Central memory CD4-positive, alpha-beta T cell (primary cell): ENCODE results near the gene L2HGDH.
"Not testable (repeated sequence)": the region's sequence is repeated elsewhere in the genome, so short reads cannot be mapped to it uniquely, and the experiment has no call there.

Source experiments
- DNase-seq: peaks from one replicate; pipeline ENCODE4 v3.0.0; 2022
- total RNA-seq, 3 experiments: gene quantifications; one replicate each; lab custom pipeline; 2026; lab: John Stamatoyannopoulos, UW

L2HGDH gene
- 7.3 to 13.0 (median 7.5) reads per million in 3 experiments for total RNA-seq

DNA sequence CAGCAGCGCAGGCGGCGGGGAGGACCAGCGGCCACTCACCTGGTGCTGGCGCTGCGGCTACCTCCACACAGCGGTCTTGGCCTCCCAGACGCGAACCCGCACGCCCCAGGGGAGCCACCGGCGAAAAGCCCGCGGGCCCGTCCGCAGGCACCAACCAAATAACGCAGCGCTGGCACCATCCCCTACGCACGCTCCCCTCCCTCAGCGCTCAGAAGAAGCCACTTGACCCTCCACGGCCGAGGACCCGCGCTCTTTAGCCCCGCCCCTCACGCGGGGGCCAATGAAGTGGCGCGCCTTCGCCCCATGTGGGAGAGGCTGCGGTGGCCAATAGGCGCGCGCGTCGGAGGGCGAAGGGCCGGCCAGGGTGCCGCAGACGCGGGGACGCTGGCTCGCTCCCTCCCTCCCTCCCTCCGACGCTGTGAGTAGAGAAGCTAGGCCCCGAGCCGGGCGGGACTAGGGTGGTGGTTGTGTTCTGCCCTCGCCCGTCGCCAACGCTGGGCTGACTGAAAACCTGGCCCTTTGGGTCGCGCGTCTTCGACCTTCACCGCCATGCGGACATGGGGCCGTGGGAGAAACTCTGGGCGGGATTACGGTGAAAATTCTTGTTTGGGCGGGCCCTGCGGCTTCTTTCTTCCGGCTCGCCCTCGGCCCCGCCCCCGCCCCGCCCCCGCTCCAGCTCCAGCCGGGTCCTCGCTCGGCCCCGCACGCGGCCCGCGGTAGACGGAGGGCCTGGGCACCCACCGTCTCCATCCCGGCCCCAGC lies at the start of gene L2HGDH, which contains the start of gene DMAC2L:
Gene L2HGDH (minus strand): TSS at position 258 of the 762 bp plus-strand sequence. CDS start 79 bp downstream, at position 179.
Gene DMAC2L (plus strand): TSS at position 353 of the 762 bp plus-strand sequence. CDS start 9,164 bp downstream, outside the sequence.
- DNase-seq: peak; percentile 86

DNA sequence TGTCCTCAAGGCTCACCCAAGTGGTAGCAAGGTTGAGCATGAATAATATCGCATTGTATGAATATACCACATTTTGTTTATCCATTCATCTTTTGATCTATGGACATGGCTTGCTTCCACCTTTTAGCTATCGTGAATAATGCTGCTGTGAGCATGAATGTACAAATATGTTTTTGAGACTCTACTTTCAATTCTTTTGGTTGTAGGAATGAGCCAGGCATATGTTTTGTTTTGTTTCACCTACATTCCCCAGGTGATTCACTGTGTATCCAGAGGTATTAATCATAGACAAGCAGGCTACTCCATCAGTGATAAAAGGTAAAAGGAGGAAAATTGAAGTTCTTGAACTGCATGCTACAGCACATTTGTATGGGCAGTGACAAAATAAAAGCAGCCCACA lies 48.8 kb upstream of the L2HGDH start:
- DNase-seq: no peak

GRCh38 chr14:50360093-50360492 lies 48.1 kb upstream of the L2HGDH start:
- no peak for DNase-seq

DNA sequence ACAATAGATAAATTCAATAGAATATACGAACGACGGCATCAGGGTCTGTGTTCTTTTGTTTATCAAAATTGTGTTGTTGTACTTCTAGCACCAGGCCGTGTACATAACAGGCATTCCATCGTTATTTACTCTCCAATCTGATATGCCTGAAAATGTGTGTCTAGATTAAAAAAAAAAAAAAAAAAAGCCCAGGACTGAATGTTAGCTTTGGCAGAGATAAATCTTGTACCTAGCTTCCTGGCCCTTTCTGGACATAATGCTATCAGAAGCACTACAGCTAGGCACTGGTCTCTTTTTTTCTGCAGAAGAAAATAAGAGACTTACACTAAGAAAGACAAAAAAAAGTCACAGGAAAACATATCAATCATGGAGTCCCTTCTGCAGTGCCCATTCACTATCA lies 47.6 kb upstream of the L2HGDH start:
- no peak for DNase-seq

GRCh38 chr14:50357753-50358395 lies 45.8 kb upstream of the L2HGDH start:
- no peak for DNase-seq

DNA sequence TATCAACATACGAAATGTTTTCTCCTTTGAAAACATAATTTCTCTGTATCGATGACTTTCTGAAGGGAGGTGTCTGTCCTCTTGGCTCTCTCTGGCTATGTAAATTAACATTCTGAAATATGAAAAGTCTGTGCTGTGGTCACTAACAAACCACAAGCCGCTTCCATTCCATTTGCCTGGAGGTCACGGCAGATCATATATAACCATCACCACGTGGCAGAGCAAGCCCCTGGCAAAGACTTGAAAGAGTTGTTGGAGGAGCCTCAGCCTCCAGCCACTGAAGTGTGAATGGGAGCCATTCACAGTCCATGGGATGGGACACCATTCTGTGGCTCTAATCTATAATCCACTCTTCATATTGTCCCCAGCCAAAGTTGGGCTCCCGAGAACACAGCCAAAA lies 45.1 kb upstream of the L2HGDH start:
- no peak for DNase-seq

DNA sequence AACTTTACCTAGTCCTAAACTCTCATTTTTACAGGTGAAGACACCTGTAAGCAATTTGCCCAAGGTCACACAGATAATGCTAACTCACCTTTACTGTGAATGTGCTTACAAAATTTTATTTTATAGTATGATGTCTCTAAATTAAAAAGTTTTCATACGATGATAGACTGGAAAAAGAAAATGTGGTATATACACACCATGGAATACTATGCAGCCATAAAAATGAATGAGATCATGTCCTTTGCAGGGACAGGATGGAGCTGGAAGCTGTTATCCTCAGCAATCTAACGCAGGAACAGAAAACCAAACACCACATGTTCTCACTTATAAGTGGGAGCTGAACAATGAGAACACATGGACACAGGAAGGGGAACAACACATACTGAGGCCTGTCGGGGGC lies 44.3 kb upstream of the L2HGDH start:
- not testable (repeated sequence) for DNase-seq

GRCh38 chr14:50355692-50356091 lies 43.7 kb upstream of the L2HGDH start:
- no peak for DNase-seq

- no peak for DNase-seq
Observed at GRCh38 chr14:50354527-50354926, 42.5 kb upstream of the L2HGDH start.

- no peak for DNase-seq
Observed at GRCh38 chr14:50353126-50353525, 41.1 kb upstream of the L2HGDH start.

DNA sequence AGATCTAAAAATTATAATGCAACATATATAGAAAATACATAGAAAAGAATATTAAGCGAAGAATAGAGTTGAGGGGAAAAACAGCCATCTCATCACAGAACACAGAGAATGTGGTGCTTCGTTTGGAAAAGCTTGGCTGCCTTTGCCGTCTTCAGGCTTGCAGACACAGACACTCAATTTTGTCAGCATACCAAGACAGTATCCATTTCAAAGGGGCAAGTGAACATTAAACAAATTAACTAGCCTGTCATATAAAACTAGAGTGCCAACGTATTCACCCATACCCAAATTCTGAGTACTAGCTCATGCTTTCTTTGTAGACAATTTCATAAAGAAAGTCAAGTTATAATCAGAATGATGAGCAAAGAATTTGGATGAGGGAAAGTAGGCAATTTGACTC lies 40.6 kb upstream of the L2HGDH start:
- no peak for DNase-seq

GRCh38 chr14:50350975-50351374 lies 38.9 kb upstream of the L2HGDH start:
- DNase-seq: no peak

- no peak for DNase-seq
Observed at GRCh38 chr14:50348933-50349332, 36.9 kb upstream of the L2HGDH start.

DNA sequence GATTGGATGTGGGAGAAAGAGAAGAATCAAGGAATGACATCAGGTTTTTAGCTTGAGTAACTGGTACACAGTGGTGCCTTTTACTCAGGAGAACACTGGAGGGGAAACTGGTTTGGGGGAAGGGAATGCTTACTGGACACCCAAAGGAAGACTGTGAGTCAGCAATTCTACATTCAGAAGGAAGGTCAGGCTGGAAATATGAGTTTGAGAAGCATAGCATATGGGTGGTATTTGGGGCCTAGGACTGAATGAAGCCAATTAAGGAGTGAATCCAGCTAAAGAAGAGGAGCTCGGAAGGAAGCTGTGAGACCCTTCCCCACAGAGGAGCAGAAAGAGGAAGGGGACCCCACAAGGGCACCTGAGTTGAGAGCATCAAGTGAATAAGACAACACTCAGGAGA lies 35.5 kb upstream of the L2HGDH start:
- no peak for DNase-seq

- DNase-seq: no peak
Observed at GRCh38 chr14:50345846-50346422, 33.9 kb upstream of the L2HGDH start.

DNA sequence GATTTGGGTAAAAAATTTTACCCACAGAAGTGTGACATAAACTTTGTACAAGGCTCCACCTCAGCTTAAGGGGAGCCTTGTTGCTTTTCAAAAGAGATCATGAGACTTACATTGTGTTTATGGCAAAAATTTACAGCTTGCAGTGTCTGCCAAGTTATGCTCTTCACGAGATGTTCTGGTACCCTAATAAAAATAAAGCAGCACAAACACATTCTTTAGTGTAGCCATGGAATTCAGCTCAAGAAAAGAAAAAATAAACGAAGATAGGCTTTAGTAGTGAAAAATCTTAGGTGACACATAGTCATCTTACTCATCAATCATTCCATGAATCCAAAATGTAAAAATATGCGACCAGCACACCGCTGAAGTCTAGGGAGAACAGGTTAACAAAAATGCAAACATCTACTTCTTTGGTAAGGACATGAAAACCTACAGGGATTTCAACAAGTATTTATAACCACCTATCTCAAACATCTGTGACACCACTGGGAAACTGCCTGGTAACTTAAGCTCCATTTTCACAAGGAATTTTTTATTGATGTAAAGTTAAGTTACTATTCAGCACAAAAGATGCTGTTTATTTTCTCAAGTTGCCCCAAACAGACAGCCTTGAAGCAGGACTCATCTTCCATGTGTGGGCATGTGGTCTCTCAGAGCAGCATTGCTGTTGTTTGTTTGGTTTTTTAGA lies 33.0 kb upstream of the L2HGDH start:
- DNase-seq: no peak

DNA sequence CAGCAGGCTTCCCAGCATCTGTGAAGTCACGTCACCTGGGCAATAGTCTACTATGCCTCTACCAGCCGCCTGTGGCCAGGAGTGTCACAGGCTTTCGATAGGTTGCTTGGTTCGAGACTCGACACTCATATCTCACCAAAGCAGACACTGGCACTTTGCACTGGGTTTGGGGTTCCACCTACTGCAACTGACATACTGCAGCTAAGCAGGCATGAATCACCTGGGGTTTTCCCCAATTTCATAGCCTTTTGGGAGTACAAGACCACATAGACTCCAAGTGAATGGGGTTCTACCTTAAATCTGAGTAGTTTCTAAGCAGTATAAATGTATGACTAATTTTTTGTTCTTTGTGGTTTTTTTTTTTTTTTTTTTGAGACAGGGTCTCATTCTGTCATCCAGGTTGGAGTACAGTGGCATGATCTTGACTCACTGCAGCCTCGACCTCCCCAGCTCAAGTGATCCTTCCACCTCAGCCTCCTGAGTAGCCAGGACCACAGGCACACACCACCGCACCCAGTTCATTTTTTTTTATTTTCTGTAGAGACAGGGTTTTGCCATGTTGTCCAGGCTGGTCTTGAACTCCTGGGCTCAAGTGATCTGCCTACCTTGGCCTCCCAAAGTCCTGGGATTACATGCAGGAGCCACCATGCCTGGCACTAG lies 32.2 kb upstream of the L2HGDH start:
- DNase-seq: no peak

DNA sequence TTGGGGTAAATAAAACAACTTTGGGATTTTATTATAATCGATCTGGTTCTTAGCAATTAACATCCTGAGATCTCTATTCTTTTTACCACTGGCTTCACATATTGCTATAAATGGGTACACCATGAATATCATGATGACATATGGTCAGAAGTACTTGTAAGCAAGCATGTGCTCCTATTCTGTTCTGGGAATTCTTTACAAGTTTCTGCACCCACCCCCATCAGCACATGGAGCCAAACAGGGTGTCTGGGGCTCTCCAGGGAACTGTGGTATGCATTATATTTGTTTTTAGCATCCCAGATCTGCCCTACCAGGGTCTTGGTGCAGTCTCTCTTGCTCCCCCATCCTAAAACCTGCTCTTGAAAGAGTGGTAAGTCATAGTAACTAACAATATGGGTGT lies 31.4 kb upstream of the L2HGDH start:
- no peak for DNase-seq

- no peak for DNase-seq
Observed at GRCh38 chr14:50342221-50343078, 30.4 kb upstream of the L2HGDH start.

- no peak for DNase-seq
Observed at GRCh38 chr14:50340963-50341362, 28.9 kb upstream of the L2HGDH start.

DNA sequence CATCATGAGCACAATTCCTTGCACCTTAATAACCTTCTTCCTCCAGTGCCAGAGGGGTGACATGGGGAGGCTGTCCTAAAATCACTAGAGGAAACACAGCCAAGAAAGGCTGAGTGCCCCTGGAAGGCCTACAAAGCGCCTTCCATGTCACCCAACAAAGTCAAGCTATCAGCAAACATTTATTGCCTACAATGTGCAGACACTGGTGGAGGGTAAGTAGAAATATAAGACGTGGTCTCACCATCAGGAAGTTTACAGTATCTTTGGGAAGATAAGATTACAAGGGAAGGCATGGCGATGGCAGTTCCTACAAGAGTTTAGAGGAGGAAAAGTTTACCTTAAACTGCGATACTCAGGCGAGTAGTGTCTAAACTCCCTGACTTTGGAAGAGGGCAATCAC lies 28.0 kb upstream of the L2HGDH start:
- no peak for DNase-seq
